T47D (cell line): ENCODE data around the gene TDRD9.

Experiments used
- DNase-seq, 2 experiments: peaks; one replicate each; pipeline versions ENCODE4 v3.0.0 to v3.0.0-alpha.2; 2011 to 2012; ENCODE audit warnings: low read depth in 1 of 2, low spot score in 1 of 2
- JUND ChIP-seq: IDR thresholded peaks from 2 replicates; pipeline ENCODE4 v1.6.1; 2012; ENCODE audit warnings: low read depth
- in situ Hi-C: cut with HindIII; loops from 2 replicates; pipeline ENCODE4 v1.10.0; 2016; ENCODE audit warnings: low sequenced_read_pairs, low pct_unique_long_range_greater_than_20kb

The TDRD9 gene

DNA sequence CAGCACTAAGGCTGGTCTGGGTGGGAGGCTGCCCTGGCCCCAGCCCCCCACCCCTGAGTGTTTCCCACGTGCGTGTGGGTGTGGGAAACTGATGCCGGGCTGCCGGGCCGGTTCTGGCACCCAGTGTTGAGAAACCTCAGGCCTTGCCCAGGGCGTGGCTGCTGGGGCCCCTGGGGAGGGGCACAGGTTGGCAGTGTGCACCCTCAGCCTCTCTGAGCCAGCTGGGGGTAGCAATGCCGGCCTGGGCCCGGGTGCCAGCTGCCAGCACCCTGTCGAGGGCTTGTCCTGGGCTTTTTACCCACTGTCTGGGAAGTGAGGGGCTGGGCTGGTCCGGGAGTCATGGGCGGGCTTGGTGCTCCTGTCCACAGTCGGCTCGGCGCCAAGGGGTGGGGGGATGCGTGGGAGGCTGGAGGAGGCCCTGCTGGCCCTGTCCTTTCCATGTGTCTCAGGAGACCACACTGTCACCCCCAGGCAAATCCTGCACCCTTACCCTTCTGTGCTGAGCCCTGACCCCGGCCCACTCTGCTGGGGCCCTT is 172.9 kb downstream of the TDRD9 start:
- in situ Hi-C loops, result no loop called here
- TF ChIP-seq JUND, result no peak
- DNase-seq, result no peak

GRCh38 chr14:104101651-104102281 is 173.5 kb downstream of the TDRD9 start:
- in situ Hi-C loops, result no loop called here
- TF ChIP-seq JUND, result no peak

More at GRCh38 chr14:104101651-104102281, 173.5 kb downstream of the TDRD9 start:
- no peak for DNase-seq
